ENCODE data around the gene MNX1. TPM values are rescaled to one million over a fixed set of nuclear protein-coding genes. Genes with fewer than 3 reads are reported as not detected.

MNX1 gene
- total and polyA plus RNA-seq, 9 of the 15 experiments (the other 6 are each of a cell fraction or from before 2014, with no cell fraction given), result 0.15 to 8.0 (median 1.4) TPM

- no peak for TF ChIP-seq ZKSCAN8 (CRISPR knock-in tag; IDR thresholded peaks at IDR 0.05)
- TF ChIP-seq CBFA2T3 (IDR thresholded peaks at IDR 0.05), result no peak
- TF ChIP-seq CTCF (IDR thresholded peaks at IDR 0.05 in 2 of 3, conservative IDR thresholded peaks at IDR 0.05 in 1 of 3; ENCODE audit: insufficient read depth in 2 of 3, low read depth in 1 of 3, low read length in 3 of 3), result no peak
- TF ChIP-seq FOXP4 (CRISPR knock-in tag; IDR thresholded peaks at IDR 0.05; ENCODE audit: borderline replicate concordance), result no peak
- no peak for TF ChIP-seq GTF2E2 (tag; IDR thresholded peaks at IDR 0.05)
- no peak for TF ChIP-seq RBBP5 (IDR thresholded peaks at IDR 0.05; ENCODE audit: borderline replicate concordance, insufficient read depth, low read length, poor library complexity, severe bottlenecking)
- no peak for TF ChIP-seq ZFPM2 (CRISPR knock-in tag; IDR thresholded peaks at IDR 0.05)
- no peak for TF ChIP-seq POLR2G (IDR thresholded peaks at IDR 0.05; ENCODE audit: low read depth, low read length)
- TF ChIP-seq KAT7 (CRISPR knock-in tag; IDR thresholded peaks at IDR 0.05; ENCODE audit: borderline replicate concordance), result no peak
- no peak for TF ChIP-seq HES1 (IDR thresholded peaks at IDR 0.05; ENCODE audit: low read depth)
- no peak for TF ChIP-seq GABPA (tag; conservative IDR thresholded peaks at IDR 0.05; ENCODE audit: low read depth)
- TF ChIP-seq ZZZ3 (IDR thresholded peaks at IDR 0.05), result no peak
- no peak for TF ChIP-seq NCOR1 (IDR thresholded peaks at IDR 0.05)
- TF ChIP-seq, protein P1, sequence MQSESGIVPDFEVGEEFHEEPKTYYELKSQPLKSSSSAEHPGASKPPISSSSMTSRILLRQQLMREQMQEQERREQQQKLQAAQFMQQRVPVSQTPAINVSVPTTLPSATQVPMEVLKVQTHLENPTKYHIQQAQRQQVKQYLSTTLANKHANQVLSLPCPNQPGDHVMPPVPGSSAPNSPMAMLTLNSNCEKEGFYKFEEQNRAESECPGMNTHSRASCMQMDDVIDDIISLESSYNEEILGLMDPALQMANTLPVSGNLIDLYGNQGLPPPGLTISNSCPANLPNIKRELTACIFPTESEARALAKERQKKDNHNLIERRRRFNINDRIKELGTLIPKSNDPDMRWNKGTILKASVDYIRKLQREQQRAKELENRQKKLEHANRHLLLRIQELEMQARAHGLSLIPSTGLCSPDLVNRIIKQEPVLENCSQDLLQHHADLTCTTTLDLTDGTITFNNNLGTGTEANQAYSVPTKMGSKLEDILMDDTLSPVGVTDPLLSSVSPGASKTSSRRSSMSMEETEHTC (IDR thresholded peaks at IDR 0.05), result no peak
- no peak for TF ChIP-seq ARID4B (CRISPR knock-in tag; IDR thresholded peaks at IDR 0.05)
- no peak for TF ChIP-seq ZNF121 (CRISPR knock-in tag; conservative IDR thresholded peaks at IDR 0.05)
Measured at GRCh38 chr7:156979711-156980110, 30.8 kb downstream of the MNX1 start (continued).
